ENCODE results near the gene SLC39A11. TPM values are rescaled to one million over a fixed set of nuclear protein-coding genes. Genes with fewer than 3 reads are reported as not detected.

SLC39A11 gene
- total RNA-seq, 1 experiment from 2014 or later: 15.2 TPM

GRCh38 chr17:72970246-72970645, 122.2 kb downstream of the SLC39A11 start:
- Histone ChIP-seq H2BK20ac (ENCODE audit: low read depth, low read length, poor library complexity, severe bottlenecking) (no peak overlapping the region), H4K20me1 (ENCODE audit: control insufficient read depth, insufficient read depth, insufficient read length) (no peaks in the 10 kb centered on the region), H3K4me1 (ENCODE audit: insufficient read depth, low read length) (no peaks in the 10 kb centered on the region), H2AK5ac (ENCODE audit: insufficient read length, low read length) (no peak overlapping the region), H3K18ac (ENCODE audit: insufficient read length, low read depth, low read length) (no peak overlapping the region), H3K9me3 (ENCODE audit: control insufficient read depth, low read depth, low read length) (no peaks in the 10 kb centered on the region), H4K91ac (ENCODE audit: insufficient read length, low read depth, low read length) (no peak overlapping the region), H3K27me3 (ENCODE audit: insufficient read depth, low read length) (no peaks in the 10 kb centered on the region), H4K5ac (ENCODE audit: insufficient read length, low read depth, low read length) (no peak overlapping the region), H2AFZ (ENCODE audit: low read length) (no peak overlapping the region), H3K79me2 (ENCODE audit: insufficient read depth, low read length) (no peaks in the 10 kb centered on the region), H3K14ac (ENCODE audit: insufficient read depth, low read length) (no peak overlapping the region), H3K27ac (ENCODE audit: insufficient read length, low read depth, low read length) (no peak overlapping the region), H2BK12ac (ENCODE audit: insufficient read length, low read depth, low read length) (no peak overlapping the region), H2BK15ac (ENCODE audit: low read depth, low read length) (no peak overlapping the region), H3K9ac (ENCODE audit: extremely low read depth, insufficient read length, low read length) (no peak overlapping the region), H4K8ac (replicated peaks; ENCODE audit: insufficient read length, low read depth, low read length) (no peak overlapping the region), H3K56ac (ENCODE audit: insufficient read length, low read depth, low read length) (no peak overlapping the region), H3T11ph (ENCODE audit: low read length) (no peak overlapping the region), H2BK120ac (ENCODE audit: low read depth, low read length, poor library complexity, severe bottlenecking) (no peak overlapping the region), H3K23ac (ENCODE audit: insufficient read length, low read depth, low read length) (no peak overlapping the region), H3K23me2 (ENCODE audit: insufficient read length, low read depth, low read length, poor library complexity, severe bottlenecking) (no peaks in the 10 kb centered on the region), H3K79me1 (ENCODE audit: insufficient read depth, low read depth, low read length, poor library complexity, severe bottlenecking) (no peaks in the 10 kb centered on the region), H2BK5ac (ENCODE audit: insufficient read length, low read length) (no peak overlapping the region), H3K4me2 (ENCODE audit: insufficient read depth, insufficient read length, low read length) (no peak overlapping the region), H3K4ac (ENCODE audit: low read depth, low read length) (no peak overlapping the region)
- no CpG with 5 or more reads among the region's 5 CpGs for WGBS (ENCODE audit: extremely low coverage, insufficient read length, low lambda C conversion rate)
- H3K4me3 Mint-ChIP-seq: no peak overlapping the region
- peaks cover 20 to 21% of the 10 kb centered on the region in 2 experiments for H3K4me1 Mint-ChIP-seq
- peaks cover 6 to 8% of the 10 kb centered on the region in 2 experiments for H3K9me3 Mint-ChIP-seq
- no peak for DNase-seq
- peak overlapping the region in 1 of 3 experiments; percentile 51; a peak in 2 of 7 replicates for H3K27ac Mint-ChIP-seq
- no peaks in the 10 kb centered on the region for H3K27me3 Mint-ChIP-seq (ENCODE audit: low read depth)
- peaks cover 0 to 7% (median 0%) of the 10 kb centered on the region in 3 experiments; a peak in 4 of 7 replicates for H3K36me3 Mint-ChIP-seq (ENCODE audit: insufficient read depth in 1 of 3, low read depth in 3 of 3)
- TF ChIP-seq CTCF (conservative IDR thresholded peaks at IDR 0.05): no peak
